Lower leg skin (tissue), 3 donors: Measurements from ENCODE around the gene MYH7B.

Source experiments
- CTCF ChIP-seq, 3 donors: fragments of 450-650 bp; IDR thresholded peaks; one replicate each; pipeline ENCODE4 v1.5.1; 2016; ENCODE audit warnings: antibody characterized with exemption in 3 of 3, mild to moderate bottlenecking in 3 of 3, moderate library complexity in 2 of 3
- POLR2A ChIP-seq, 2 donors: fragments of 450-650 bp; IDR thresholded peaks; one replicate each; pipeline ENCODE4 v1.6.1; 2016 to 2017; ENCODE audit warnings: antibody characterized with exemption in 2 of 2, mild to moderate bottlenecking in 1 of 2, moderate library complexity in 1 of 2

DNA sequence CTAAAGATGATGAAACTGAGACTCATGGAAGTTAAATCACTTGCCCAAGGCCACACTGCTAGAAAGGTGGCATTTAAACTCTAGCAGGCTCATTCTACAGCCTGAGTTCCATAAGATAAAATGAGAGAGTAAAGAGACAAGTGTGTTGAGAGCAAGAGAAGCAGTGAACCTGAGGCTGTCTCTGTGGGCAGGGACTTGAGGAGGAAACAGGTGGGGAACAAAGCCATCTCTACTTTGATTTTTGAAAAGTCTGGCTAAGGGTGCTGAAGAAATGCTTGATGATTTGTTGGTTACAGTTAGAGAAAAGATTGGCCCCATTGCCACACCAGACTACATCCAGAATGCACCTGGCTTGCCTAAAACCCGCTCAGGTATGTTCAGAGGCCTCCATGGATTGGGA is 29.1 kb upstream of the MYH7B start:
- TF ChIP-seq CTCF (IDR thresholded peaks at IDR 0.05), result no peak
- no peak for TF ChIP-seq POLR2A (IDR thresholded peaks at IDR 0.05)
